Bronchial epithelial cell (primary cell): ENCODE results near the gene CAMKV. TPM values are rescaled to one million over a fixed set of nuclear protein-coding genes. Genes with fewer than 3 reads are reported as not detected.
A peak's percentile ranks its signal among the peaks of the same experiment; 100 is the strongest.

Experiments used
- DNase-seq: peaks from one replicate; pipeline ENCODE4 v3.0.0-alpha.2; 2010; ENCODE audit warnings: low read depth
- FAIRE-seq: peaks from 2 replicates; lab custom pipeline; 2011; peaks lifted over from hg19 to GRCh38; lab: Jason Lieb, UNC
- H3K27me3 ChIP-seq: 2 replicates; pipeline ENCODE4 v1.5.1; 2011; ENCODE audit warnings: low read length; ENCODE audit not compliant: control insufficient read depth, insufficient read depth
- H3K36me3 ChIP-seq: 2 replicates; pipeline ENCODE4 v1.5.1; 2011; ENCODE audit warnings: low read length; ENCODE audit not compliant: control insufficient read depth, insufficient read depth
- H3K4me3 ChIP-seq: 2 replicates; pipeline ENCODE4 v1.5.1; 2011; ENCODE audit warnings: mild to moderate bottlenecking, low read depth, low read length, control low read depth
- total RNA-seq: library from RNA; depleted of rRNA; stranded (reverse); fragments of >200 nt; gene quantifications from 2 replicates; pipeline ENCODE4 v1.2.1, GENCODE V29; 2014
- TF ChIP-seq, protein P1 (sequence below): IDR thresholded peaks from 2 replicates; pipeline ENCODE4 v1.5.1; 2011; ENCODE audit warnings: mild to moderate bottlenecking, moderate library complexity, low read length, control low read depth, inconsistent platforms; ENCODE audit not compliant: insufficient read depth, severe bottlenecking

Gene CAMKV
- total RNA-seq, 1 donor from 2014 or later: 0.26 TPM

DNA sequence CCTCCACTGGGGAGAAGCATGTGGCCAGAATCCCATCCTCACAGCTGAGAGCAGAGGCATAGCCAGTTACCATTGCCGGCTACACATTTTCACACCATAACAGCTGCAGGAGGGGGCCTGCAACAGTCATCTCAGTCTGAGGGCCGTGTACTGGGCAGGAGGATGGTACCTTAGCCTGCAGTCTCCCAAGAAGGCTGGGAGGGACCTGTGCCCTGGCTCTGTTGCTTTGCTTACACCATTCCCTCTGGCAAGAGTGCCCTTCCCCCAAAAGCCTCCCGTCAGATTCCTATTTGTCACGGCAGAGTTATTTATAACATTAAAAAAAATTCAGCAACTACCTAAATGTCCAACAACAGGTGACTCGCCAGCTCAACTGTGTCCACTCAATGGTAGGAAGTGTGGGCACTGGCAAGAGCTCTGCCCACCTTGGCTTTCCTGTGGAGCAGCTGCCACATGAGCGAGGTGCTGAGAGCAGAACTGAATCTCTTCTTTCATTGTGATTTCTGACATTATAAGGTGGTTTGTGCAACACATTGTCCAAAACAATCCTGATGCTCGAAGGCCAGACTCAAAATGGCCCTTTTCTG is 4.4 kb downstream of the CAMKV start:
- no peak for FAIRE-seq
- no peak for DNase-seq
- TF ChIP-seq, protein P1, sequence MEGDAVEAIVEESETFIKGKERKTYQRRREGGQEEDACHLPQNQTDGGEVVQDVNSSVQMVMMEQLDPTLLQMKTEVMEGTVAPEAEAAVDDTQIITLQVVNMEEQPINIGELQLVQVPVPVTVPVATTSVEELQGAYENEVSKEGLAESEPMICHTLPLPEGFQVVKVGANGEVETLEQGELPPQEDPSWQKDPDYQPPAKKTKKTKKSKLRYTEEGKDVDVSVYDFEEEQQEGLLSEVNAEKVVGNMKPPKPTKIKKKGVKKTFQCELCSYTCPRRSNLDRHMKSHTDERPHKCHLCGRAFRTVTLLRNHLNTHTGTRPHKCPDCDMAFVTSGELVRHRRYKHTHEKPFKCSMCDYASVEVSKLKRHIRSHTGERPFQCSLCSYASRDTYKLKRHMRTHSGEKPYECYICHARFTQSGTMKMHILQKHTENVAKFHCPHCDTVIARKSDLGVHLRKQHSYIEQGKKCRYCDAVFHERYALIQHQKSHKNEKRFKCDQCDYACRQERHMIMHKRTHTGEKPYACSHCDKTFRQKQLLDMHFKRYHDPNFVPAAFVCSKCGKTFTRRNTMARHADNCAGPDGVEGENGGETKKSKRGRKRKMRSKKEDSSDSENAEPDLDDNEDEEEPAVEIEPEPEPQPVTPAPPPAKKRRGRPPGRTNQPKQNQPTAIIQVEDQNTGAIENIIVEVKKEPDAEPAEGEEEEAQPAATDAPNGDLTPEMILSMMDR: no peak
- peaks cover 21% of the 10 kb centered on the region for H3K27me3 ChIP-seq
- no peak overlapping the region for H3K4me3 ChIP-seq
- no peaks in the 10 kb centered on the region for H3K36me3 ChIP-seq

DNA sequence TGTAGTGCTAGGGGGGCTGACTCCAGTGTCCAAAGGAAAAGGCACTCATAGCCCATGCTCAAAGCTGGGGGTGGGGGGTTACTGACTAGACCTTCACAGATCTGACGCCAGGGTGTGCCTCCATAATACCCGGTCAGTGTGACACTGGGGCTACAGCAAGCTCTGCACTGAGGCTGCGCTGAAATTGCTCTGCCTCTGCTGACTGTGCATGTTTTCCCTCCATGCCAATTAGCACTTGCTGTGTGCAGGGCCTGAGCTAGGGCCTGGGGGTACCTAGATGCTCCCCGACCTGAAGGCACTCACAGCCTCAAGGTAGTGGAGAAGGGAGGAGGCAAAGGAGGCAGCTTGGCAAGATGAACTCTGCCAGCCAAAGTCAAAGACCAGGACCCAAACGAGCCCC is 5.2 kb downstream of the CAMKV start:
- no peak for DNase-seq
- no peaks in the 10 kb centered on the region for H3K36me3 ChIP-seq
- TF ChIP-seq, protein P1: no peak
- H3K4me3 ChIP-seq: no peak overlapping the region
- FAIRE-seq: no peak
- H3K27me3 ChIP-seq: peaks cover 15% of the 10 kb centered on the region

DNA sequence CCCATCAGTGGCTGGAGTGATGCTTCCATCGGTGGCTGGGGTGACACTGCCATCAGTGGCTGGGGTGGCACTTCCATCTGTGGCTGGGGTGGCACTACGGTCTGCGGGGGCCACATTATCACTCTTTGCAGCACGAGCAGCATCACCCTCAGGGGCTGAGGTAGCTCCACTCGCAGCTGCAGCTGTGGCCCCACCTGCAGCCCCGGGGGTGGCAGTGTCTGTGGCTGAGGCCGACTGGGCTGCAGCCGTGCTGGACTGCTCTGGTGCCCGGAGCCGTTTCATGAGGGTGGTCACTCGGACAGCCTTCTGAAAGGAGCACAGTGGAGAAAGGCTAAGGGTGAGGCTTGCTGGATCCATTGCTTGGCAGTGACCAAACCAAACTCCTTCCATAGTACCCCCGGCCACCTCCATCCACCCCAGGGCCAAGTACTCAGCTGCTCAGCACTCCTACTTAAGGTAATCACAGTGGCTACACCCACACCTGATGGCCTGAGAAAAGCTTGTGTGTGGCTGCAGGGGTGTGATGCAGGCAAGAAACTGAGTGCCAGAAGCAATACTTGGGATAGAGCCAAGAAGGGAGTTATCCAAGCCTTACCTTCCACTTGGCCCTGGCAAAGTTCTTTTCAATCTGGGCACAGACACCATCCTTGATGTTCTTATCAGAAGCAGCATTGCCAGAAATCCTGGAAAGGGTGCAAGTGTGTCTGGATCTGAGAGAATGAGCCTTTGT is 10.0 kb downstream of the CAMKV start:
- H3K4me3 ChIP-seq: no peak overlapping the region
- TF ChIP-seq, protein P1: no peak
- H3K36me3 ChIP-seq: no peaks in the 10 kb centered on the region
- H3K27me3 ChIP-seq: peaks cover 2% of the 10 kb centered on the region
- DNase-seq (no peak), FAIRE-seq (no peak)

DNA sequence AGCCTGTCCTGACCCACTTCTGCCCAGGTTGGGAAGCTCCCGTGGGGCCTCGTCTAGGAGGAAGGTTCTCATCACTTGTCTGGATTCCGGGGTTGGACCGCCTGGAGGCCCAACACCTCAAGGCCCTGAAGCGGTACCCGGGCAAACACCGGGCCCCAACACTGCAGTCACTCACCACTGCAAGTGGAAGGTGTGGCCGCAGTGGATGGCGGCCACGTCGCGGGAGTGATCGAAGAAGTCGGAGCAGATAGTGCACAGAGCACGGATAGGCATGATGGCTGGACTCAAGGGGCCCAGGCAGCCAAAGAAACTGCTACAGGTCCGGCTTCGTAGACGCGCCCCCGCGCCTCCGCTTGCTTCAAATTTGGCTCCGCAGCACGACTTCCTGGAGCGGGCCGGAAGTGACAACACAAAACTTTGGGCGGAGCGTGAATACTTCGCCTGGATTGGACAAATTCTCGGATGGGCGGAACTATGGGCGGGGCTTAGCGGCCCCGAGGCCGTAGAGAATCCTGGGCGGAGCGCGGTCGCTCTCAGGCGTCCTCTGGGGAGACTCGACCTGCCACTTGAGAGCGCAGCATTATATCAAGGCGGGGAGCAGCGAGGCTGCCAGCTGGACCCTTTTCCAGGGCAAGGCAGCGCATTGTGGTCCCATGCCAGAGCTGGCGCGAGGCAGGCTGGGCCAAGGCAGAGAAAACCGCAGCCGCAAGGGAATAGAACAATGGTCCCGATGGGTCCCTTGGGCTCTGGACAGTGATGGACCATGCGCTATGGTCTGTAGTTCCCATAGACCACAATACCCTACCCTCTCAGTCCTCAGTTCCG is 13.3 kb downstream of the CAMKV start, which contains the start of gene TRAIP:
Gene TRAIP, minus strand, starts transcription at position 384 of the 825 bp plus-strand sequence. Its CDS starts 111 bp downstream, at position 273.
- DNase-seq (peak; percentile 86), FAIRE-seq (no peak)
- TF ChIP-seq, protein P1: no peak

DNA sequence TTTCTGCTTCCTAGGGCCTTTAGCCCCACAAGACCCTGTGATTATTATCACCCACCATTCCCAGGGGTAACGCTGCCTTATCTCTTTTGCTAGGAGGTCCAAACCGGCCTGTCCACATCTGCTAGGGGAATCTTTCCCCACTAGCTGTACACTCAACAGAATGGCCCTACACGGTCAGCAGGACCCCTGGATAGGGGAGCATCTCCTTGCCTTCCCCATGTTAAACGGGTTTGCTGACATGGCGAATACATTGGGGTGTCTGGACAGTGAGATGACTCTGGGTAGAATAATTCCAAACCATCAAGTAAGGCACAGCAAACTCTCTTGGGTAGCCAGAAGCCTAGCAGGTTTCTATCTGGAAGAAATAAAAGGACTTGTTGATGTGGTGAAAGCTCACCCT is 14.0 kb downstream of the CAMKV start:
- Histone ChIP-seq H3K27me3 (no peaks in the 10 kb centered on the region), H3K4me3 (peak overlapping the region; percentile 61), H3K36me3 (no peaks in the 10 kb centered on the region)
- FAIRE-seq (no peak), DNase-seq (no peak)
- TF ChIP-seq, protein P1: no peak

More for the DNA sequence above, 13.3 kb downstream of the CAMKV start, which contains the start of gene TRAIP:
- no peaks in the 10 kb centered on the region for H3K27me3 ChIP-seq
- H3K36me3 ChIP-seq: no peaks in the 10 kb centered on the region
- H3K4me3 ChIP-seq: peak within 1 kb of the TSS; percentile 61
